Measurements from ENCODE around the gene FLVCR2. TPM values are rescaled to one million over a fixed set of nuclear protein-coding genes. Genes with fewer than 3 reads are reported as not detected.
A peak's percentile ranks its signal among the peaks of the same experiment; 100 is the strongest.

FLVCR2 gene
- total RNA-seq, 2 donors from 2014 or later: 1.8 TPM

- no peak for DNase-seq
- no peak for ATAC-seq
- intact Hi-C loops (cut with DNase I): no loop called here
Measured at GRCh38 chr14:75650253-75651058, 72.0 kb downstream of the FLVCR2 start.

- DNase-seq (no peak), ATAC-seq (no peak)
- intact Hi-C loops (cut with DNase I): no loop called here
Measured at GRCh38 chr14:75653563-75653962, 75.1 kb downstream of the FLVCR2 start.

GRCh38 chr14:75654127-75654732, 75.8 kb downstream of the FLVCR2 start:
- intact Hi-C loops (cut with DNase I): loop anchor here (1.0 to 2.0 kb wide), 2 partner anchors 75 to 77 kb away; partner anchors contain the start of gene FLVCR2 (in 1 of the 2)
- DNase-seq (peak; percentile 79), ATAC-seq (peak; percentile 87 to 89)

GRCh38 chr14:75655235-75655634, 76.8 kb downstream of the FLVCR2 start:
- no peak for ATAC-seq
- intact Hi-C loops (cut with DNase I): loop anchor here in 1 of 2 donors (2.0 kb wide), 1 partner anchor 76 kb away; the partner anchor contains the start of gene FLVCR2
- no peak for DNase-seq

GRCh38 chr14:75657331-75657730, 78.9 kb downstream of the FLVCR2 start:
- intact Hi-C loops (cut with DNase I): no loop called here
- DNase-seq: no peak
- ATAC-seq: no peak

- ATAC-seq: no peak
- intact Hi-C loops (cut with DNase I): no loop called here
- DNase-seq: no peak
Measured at GRCh38 chr14:75658957-75659356, 80.5 kb downstream of the FLVCR2 start.

- DNase-seq: no peak
- intact Hi-C loops (cut with DNase I): no loop called here
- no peak for ATAC-seq
Measured at GRCh38 chr14:75660238-75660629, 81.8 kb downstream of the FLVCR2 start.

GRCh38 chr14:75660630-75661498, 82.4 kb downstream of the FLVCR2 start, which contains the start of the genes ERG28 and TTLL5:
Gene ERG28, minus strand, starts transcription at chr14:75660876. Its CDS starts 3,374 bp downstream, at chr14:75657502.
Gene TTLL5, plus strand, starts transcription at chr14:75661246. Its CDS starts 1,904 bp downstream, at chr14:75663150.
- intact Hi-C loops (cut with DNase I): no loop called here
- DNase-seq (peak; percentile 96), ATAC-seq (peak; percentile 98)

GRCh38 chr14:75661499-75661814, 83.0 kb downstream of the FLVCR2 start:
- no peak for DNase-seq
- intact Hi-C loops (cut with DNase I): no loop called here
- peak in 1 of 2 donors; percentile 15 for ATAC-seq

- ATAC-seq: no peak
- intact Hi-C loops (cut with DNase I): no loop called here
- no peak for DNase-seq
Measured at GRCh38 chr14:75662966-75663365, 84.5 kb downstream of the FLVCR2 start.

GRCh38 chr14:75667099-75667765, 88.8 kb downstream of the FLVCR2 start:
- DNase-seq: no peak
- peak in 1 of 2 donors; percentile 30 for ATAC-seq
- intact Hi-C loops (cut with DNase I): no loop called here

GRCh38 chr14:75672605-75673192, 94.3 kb downstream of the FLVCR2 start:
- intact Hi-C loops (cut with DNase I): no loop called here
- ATAC-seq (no peak), DNase-seq (no peak)

- intact Hi-C loops (cut with DNase I): no loop called here
- DNase-seq (no peak), ATAC-seq (no peak)
Measured at GRCh38 chr14:75673345-75674035, 95.1 kb downstream of the FLVCR2 start.

- DNase-seq: no peak
- ATAC-seq: no peak
- intact Hi-C loops (cut with DNase I): no loop called here
Measured at GRCh38 chr14:75675265-75675960, 97.0 kb downstream of the FLVCR2 start.

- intact Hi-C loops (cut with DNase I): no loop called here
- no peak for ATAC-seq
- no peak for DNase-seq
Measured at GRCh38 chr14:75685910-75686309, 107.5 kb downstream of the FLVCR2 start.

- intact Hi-C loops (cut with DNase I): no loop called here
- DNase-seq (peak; percentile 45), ATAC-seq (peak in 1 of 2 donors; percentile 55)
Measured at GRCh38 chr14:75689012-75689411, 110.6 kb downstream of the FLVCR2 start.

- ATAC-seq: no peak
- intact Hi-C loops (cut with DNase I): no loop called here
- no peak for DNase-seq
Measured at GRCh38 chr14:75690010-75690409, 111.6 kb downstream of the FLVCR2 start.
